AG09309 (cell line): Measurements from ENCODE around the gene RTL10.

Source experiments
- DNase-seq: peaks from one replicate; pipeline ENCODE4 v3.0.0-alpha.2; 2010; ENCODE audit warnings: low read depth
- H3K4me3 ChIP-seq: 2 replicates; pipeline ENCODE4 v1.5.1; 2011; ENCODE audit warnings: mild to moderate bottlenecking, low read depth, low read length, moderate library complexity; ENCODE audit not compliant: control insufficient read depth
- CTCF ChIP-seq: IDR thresholded peaks from 2 replicates; pipeline ENCODE4 v1.5.1; 2011; ENCODE audit warnings: mild to moderate bottlenecking, low read depth, low read length, inconsistent platforms; ENCODE audit not compliant: insufficient read depth, control insufficient read depth; ENCODE audit errors: missing control alignments

Gene RTL10

GRCh38 chr22:19871023-19871844 lies 16.6 kb upstream of the RTL10 start:
- DNase-seq: no peak
- no peak overlapping the region for H3K4me3 ChIP-seq
- no peak for TF ChIP-seq CTCF

GRCh38 chr22:19870153-19871022 lies 15.7 kb upstream of the RTL10 start:
- no peak for DNase-seq
- TF ChIP-seq CTCF: no peak
- no peak overlapping the region for H3K4me3 ChIP-seq

GRCh38 chr22:19869497-19870152 lies 15.0 kb upstream of the RTL10 start:
- TF ChIP-seq CTCF: no peak
- no peak for DNase-seq
- no peak overlapping the region for H3K4me3 ChIP-seq

- no peak overlapping the region for H3K4me3 ChIP-seq
- no peak for TF ChIP-seq CTCF
- no peak for DNase-seq
Observed at GRCh38 chr22:19868773-19869471, 14.2 kb upstream of the RTL10 start.

GRCh38 chr22:19868333-19868732 lies 13.7 kb upstream of the RTL10 start:
- TF ChIP-seq CTCF: no peak
- H3K4me3 ChIP-seq: no peak overlapping the region
- no peak for DNase-seq

GRCh38 chr22:19867617-19868016 lies 12.9 kb upstream of the RTL10 start:
- no peak for DNase-seq
- TF ChIP-seq CTCF: no peak
- H3K4me3 ChIP-seq: no peak overlapping the region
